K562 (cell line): ENCODE results near the gene KIAA0319L. TPM values are rescaled to one million over a fixed set of nuclear protein-coding genes. Genes with fewer than 3 reads are reported as not detected.

Experiments used
- ATAC-seq: fragments of 200-7000 bp; cut with Tn5 transposase; 3 replicates; pipeline ENCODE4 v1.9.1; 2020; ENCODE audit warnings: moderate library complexity
- BruUV-seq: library from RNA; stranded (reverse); fragments of 400-500 nt; replicated peaks from 2 replicates; lab custom pipeline; 2021; lab: Mats Ljungman, UMichigan
- CTCF ChIA-PET: fragments of 300-600 bp; formaldehyde crosslinking; extraction: SDS; loops from one replicate; lab custom pipeline; 2021; ENCODE audit warnings: low intra/inter-chr PET ratio; lab: Yijun Ruan, JAX
- POLR2A ChIA-PET: fragments of 300-600, 350-650 bp; sonication (Branson Sonifier 250); formaldehyde crosslinking; extraction: SDS; loops from one replicate; lab custom pipeline; 2021; ENCODE audit warnings: antibody characterized with exemption, inconsistent platforms; lab: Yijun Ruan, JAX
- DNase-seq, 4 experiments: peaks; one replicate each; pipeline versions ENCODE4 v3.0.0 to v3.0.0-alpha.2; 2011 to 2018; ENCODE audit warnings: low spot score in 3 of 4, mixed read lengths in 3 of 4; ENCODE audit errors: extremely low read depth in 1 of 4
- FAIRE-seq: peaks from 2 replicates; lab custom pipeline; 2011; peaks lifted over from hg19 to GRCh38; lab: Jason Lieb, UNC
- H2AFZ ChIP-seq: 2 replicates; pipeline ENCODE4 v1.6.0; 2011; ENCODE audit warnings: low read depth, low read length, control low read depth, inconsistent platforms
- H3K27ac ChIP-seq: fragments of 200-600 bp; 3 replicates; pipeline ENCODE4 v1.8.0; 2011; ENCODE audit warnings: low read depth, mild to moderate bottlenecking, control low read depth, inconsistent platforms, low read length, moderate library complexity, mixed read lengths; ENCODE audit errors: extremely low read depth
- H3K27me3 ChIP-seq, 2 experiments: fragments of 300-600 bp in 1 of 2; 2 replicates in 1 of 2; 3 replicates in 1 of 2; pipeline versions ENCODE4 v1.6.0 to v1.8.0; 2011; ENCODE audit warnings: inconsistent platforms in 2 of 2, low read length in 2 of 2, mild to moderate bottlenecking in 1 of 2, mixed read lengths in 1 of 2, moderate library complexity in 1 of 2; ENCODE audit not compliant: control insufficient read depth in 2 of 2, insufficient read depth in 2 of 2
- H3K36me3 ChIP-seq: fragments of 300-600 bp; 3 replicates; pipeline ENCODE4 v1.8.0; 2011; ENCODE audit warnings: mild to moderate bottlenecking, low read length, inconsistent platforms; ENCODE audit not compliant: control insufficient read depth, insufficient read depth
- H3K4me1 ChIP-seq, 2 experiments: fragments of 200-600 bp in 1 of 2; replicated peaks in 1 of 2; 2 replicates in 1 of 2; 3 replicates in 1 of 2; pipeline versions ENCODE4 v1.5.1 to v1.8.0; 2011; ENCODE audit warnings: inconsistent platforms in 2 of 2, low read length in 2 of 2, mild to moderate bottlenecking in 1 of 2, mixed read lengths in 1 of 2, moderate library complexity in 1 of 2; ENCODE audit not compliant: control insufficient read depth in 2 of 2, insufficient read depth in 2 of 2
- H3K4me2 ChIP-seq: 2 replicates; pipeline ENCODE4 v1.6.1; 2011; ENCODE audit warnings: low read length, control low read depth, inconsistent platforms, mixed read lengths; ENCODE audit not compliant: insufficient read depth
- H3K4me3 ChIP-seq: fragments of 200-600 bp; sonication (generic), shearing (Covaris generic); 2 replicates; pipeline ENCODE4 v1.5.1; 2016; ENCODE audit warnings: control low read depth, inconsistent platforms
- H3K79me2 ChIP-seq: fragments of 200-600 bp; 3 replicates; pipeline ENCODE4 v1.8.0; 2011; ENCODE audit warnings: low read length, inconsistent platforms; ENCODE audit not compliant: control insufficient read depth, insufficient read depth
- H3K9ac ChIP-seq, 2 experiments: 2 replicates each; pipeline versions ENCODE4 v1.6.0 to v1.6.1; 2011; ENCODE audit warnings: low read depth in 2 of 2, low read length in 2 of 2, control low read depth in 1 of 2, inconsistent platforms in 1 of 2, mild to moderate bottlenecking in 1 of 2, mixed read lengths in 1 of 2; ENCODE audit not compliant: insufficient read depth in 1 of 2
- H3K9me1 ChIP-seq: one replicate; pipeline ENCODE4 v1.6.0; 2011; ENCODE audit warnings: inconsistent platforms, mild to moderate bottlenecking, low read length, moderate library complexity; ENCODE audit not compliant: control insufficient read depth, insufficient read depth
- H3K9me3 ChIP-seq: replicated peaks from 2 replicates; pipeline ENCODE4 v1.5.1; 2011; ENCODE audit warnings: low read depth, low read length, inconsistent platforms; ENCODE audit not compliant: control insufficient read depth, insufficient read depth
- H4K20me1 ChIP-seq: replicated peaks from 2 replicates; pipeline ENCODE4 v1.6.1; 2011; ENCODE audit warnings: low read length, inconsistent platforms, mixed read lengths; ENCODE audit not compliant: control insufficient read depth, insufficient read depth
- ARHGAP35 ChIP-seq: fragments of 450-650 bp; IDR thresholded peaks from 2 replicates; pipeline ENCODE4 v1.6.1; 2018; ENCODE audit not compliant: partially characterized antibody
- BRD4 ChIP-seq: fragments of 200-600 bp; sonication (generic); IDR thresholded peaks from 2 replicates; pipeline ENCODE4 v1.6.1; 2017; ENCODE audit warnings: inconsistent platforms
- BRF1 ChIP-seq: IDR thresholded peaks from 3 replicates; pipeline ENCODE4 v1.6.1; 2011; ENCODE audit warnings: borderline replicate concordance, mild to moderate bottlenecking; ENCODE audit not compliant: insufficient read length; ENCODE audit errors: extremely low read depth
- CCNT2 ChIP-seq: IDR thresholded peaks from 2 replicates; pipeline ENCODE4 v1.6.1; 2011; ENCODE audit warnings: borderline replicate concordance, low read depth, mild to moderate bottlenecking, moderate library complexity, mixed read lengths, low read length; ENCODE audit not compliant: insufficient read length; ENCODE audit errors: extremely low read depth
- CTBP1 ChIP-seq: fragments of 450-650 bp; IDR thresholded peaks from 2 replicates; pipeline ENCODE4 v1.6.1; 2016; ENCODE audit warnings: borderline replicate concordance
- ELF2 ChIP-seq: fragments of 250-450 bp; sonication (Bioruptor Pico); IDR thresholded peaks from 2 replicates; pipeline ENCODE4 v1.5.0; 2021; ENCODE audit warnings: mild to moderate bottlenecking
- ESRRB ChIP-seq: fragments of 250-450 bp; sonication (Bioruptor Pico); IDR thresholded peaks from 2 replicates; pipeline ENCODE4 v1.5.0; 2020; ENCODE audit warnings: mild to moderate bottlenecking, moderate library complexity, borderline replicate concordance
- GATAD2B ChIP-seq: fragments of 450-650 bp; IDR thresholded peaks from 2 replicates; pipeline ENCODE4 v1.6.1; 2017; ENCODE audit warnings: mild to moderate bottlenecking, borderline replicate concordance
- HNRNPUL1 ChIP-seq: fragments of 200-400 bp; formaldehyde crosslinking; IDR thresholded peaks from 2 replicates; pipeline ENCODE4 v1.6.1; 2017; ENCODE audit warnings: low read length
- NCOA4 ChIP-seq: fragments of 450-650 bp; IDR thresholded peaks from 2 replicates; pipeline ENCODE4 v1.6.1; 2018; ENCODE audit warnings: mild to moderate bottlenecking; ENCODE audit not compliant: partially characterized antibody
- NONO ChIP-seq, 2 experiments: fragments of 200-400 bp in 1 of 2; fragments of 450-650 bp in 1 of 2; formaldehyde crosslinking in 1 of 2; IDR thresholded peaks; 2 replicates each; pipeline ENCODE4 v1.6.1; 2017; ENCODE audit warnings: low read depth in 2 of 2, mild to moderate bottlenecking in 2 of 2, moderate library complexity in 2 of 2, low read length in 1 of 2
- PTRF ChIP-seq: fragments of 450-650 bp; IDR thresholded peaks from 2 replicates; pipeline ENCODE4 v1.6.1; 2016; ENCODE audit warnings: mild to moderate bottlenecking, missing genetic modification characterization, missing compliant biosample characterization
- PYGO2 ChIP-seq: fragments of 450-650 bp; IDR thresholded peaks from 2 replicates; pipeline ENCODE4 v1.6.1; 2016; ENCODE audit warnings: mild to moderate bottlenecking, missing genetic modification characterization, moderate library complexity, missing compliant biosample characterization
- SMAD1 ChIP-seq: fragments of 150-350 bp; IDR thresholded peaks from 2 replicates; pipeline ENCODE4 v1.6.1; 2014; ENCODE audit warnings: low read length, low read depth; ENCODE audit not compliant: partially characterized antibody
- ZNF175 ChIP-seq: fragments of 200-800 bp; sonication (Bioruptor generic); IDR thresholded peaks from 2 replicates; pipeline ENCODE4 v1.6.1; 2016; ENCODE audit warnings: low read depth, mild to moderate bottlenecking, missing genetic modification characterization, missing compliant biosample characterization
- ZNF239 ChIP-seq: fragments of 250-450 bp; sonication (Bioruptor Pico); IDR thresholded peaks from 2 replicates; pipeline ENCODE4 v1.4.0; 2020; ENCODE audit warnings: mild to moderate bottlenecking
- WGBS: fragments of 100-300 bp; shearing (Covaris generic); methylation state at CpG from one replicate; pipeline ENCODE4 v1.1.6; 2016; ENCODE audit warnings: low coverage, mixed read lengths; ENCODE audit not compliant: insufficient coverage; ENCODE audit errors: missing lambda C conversion rate; 5-methylcytosine and 5-hydroxymethylcytosine counted together
- in situ Hi-C: fragments of 300-500 bp; cut with MboI; formaldehyde crosslinking; loops from 4 replicates; pipeline ENCODE4 v1.15.0; 2018; ENCODE audit warnings: inconsistent platforms, mixed read lengths
- intact Hi-C: fragments of 100-400 bp; cut with micrococcal nuclease; formaldehyde crosslinking; loops from 2 replicates; pipeline ENCODE4 v1.14.2; 2022
- polyA plus RNA-seq, 8 experiments: library from polyadenylated mRNA; depleted of rRNA in 4 of 8; stranded (reverse) in 5 of 8; unstranded in 3 of 8; fragments of >200 nt; fragmentation: Nextera tagmentation in 2 of 8; fragmentation: Illumina TruSeq in 1 of 8; extraction: Ambion mirVana in 2 of 8; extraction: Trizol in 1 of 8; gene quantifications; 2 replicates each; pipeline versions ENCODE4 v1.2.1 to v1.2.3, GENCODE V29; 2011 to 2014; ENCODE audit warnings: inconsistent platforms in 1 of 8, missing spikeins in 1 of 8
- total RNA-seq, 7 experiments: library from RNA; depleted of rRNA in 6 of 7; stranded (reverse); fragments of >200 nt in 6 of 7; fragmentation: Illumina TruSeq in 2 of 7; extraction: Trizol in 2 of 7; gene quantifications; 2 replicates each; pipeline versions ENCODE4 v1.2.1 to v1.2.3, GENCODE V29; 2011 to 2021; ENCODE audit warnings: low replicate concordance in 1 of 7
- TF ChIP-seq, protein P1 (sequence below): fragments of 250-450 bp; sonication (Bioruptor Pico); IDR thresholded peaks from 2 replicates; pipeline ENCODE4 v1.8.0; 2022; ENCODE audit warnings: inconsistent platforms
- TF ChIP-seq, protein P2 (sequence below): fragments of 250-450 bp; sonication (Bioruptor Pico); IDR thresholded peaks from 2 replicates; pipeline ENCODE4 v1.8.0; 2021; ENCODE audit warnings: moderate library complexity, mild to moderate bottlenecking, inconsistent platforms
- TF ChIP-seq, protein P3 (sequence below): sonication (generic); formaldehyde crosslinking; IDR thresholded peaks from 2 replicates; pipeline ENCODE4 v1.8.1; 2022; ENCODE audit warnings: missing genetic modification reagents

KIAA0319L gene
- total and polyA plus RNA-seq, 9 of the 15 experiments (the other 6 are each of a cell fraction or from before 2014, with no cell fraction given): 2.4 to 51.7 (median 27.4) TPM

DNA sequence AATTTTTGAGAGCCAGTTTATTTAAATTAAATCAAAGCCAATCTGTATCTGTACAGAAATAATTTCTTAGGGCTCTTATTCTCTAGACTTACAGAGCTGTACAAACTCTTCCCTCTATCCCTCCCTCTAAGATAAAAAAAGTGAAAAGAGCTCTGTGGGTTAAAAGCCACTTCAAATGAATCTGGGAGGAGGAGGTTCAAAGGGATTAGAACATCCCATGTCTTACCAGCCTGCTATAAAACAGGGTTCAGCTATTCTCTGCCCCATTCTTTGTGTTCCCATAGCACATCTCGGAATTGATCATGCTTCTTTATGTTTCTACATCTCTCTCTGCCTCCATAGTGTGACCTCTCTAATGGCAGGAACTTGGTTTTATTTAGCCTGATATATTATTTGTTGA is 19.4 kb downstream of the KIAA0319L start:
- in situ Hi-C loops: no loop called here
- TF ChIP-seq ARHGAP35 (no peak), ELF2 (CRISPR knock-in tag) (no peak), NCOA4 (no peak), ESRRB (no peak), GATAD2B (no peak), SMAD1 (no peak), HNRNPUL1 (no peak), BRD4 (no peak), CCNT2 (no peak), ZNF175 (CRISPR knock-in tag) (no peak), PYGO2 (tag) (no peak), PTRF (tag) (no peak), NONO (IDR thresholded peaks at IDR 0.05; ENCODE audit: low read depth in 2 of 2, low read length in 1 of 2) (no peak), CTBP1 (no peak), BRF1 (no peak), ZNF239 (no peak)
- TF ChIP-seq, protein P1, sequence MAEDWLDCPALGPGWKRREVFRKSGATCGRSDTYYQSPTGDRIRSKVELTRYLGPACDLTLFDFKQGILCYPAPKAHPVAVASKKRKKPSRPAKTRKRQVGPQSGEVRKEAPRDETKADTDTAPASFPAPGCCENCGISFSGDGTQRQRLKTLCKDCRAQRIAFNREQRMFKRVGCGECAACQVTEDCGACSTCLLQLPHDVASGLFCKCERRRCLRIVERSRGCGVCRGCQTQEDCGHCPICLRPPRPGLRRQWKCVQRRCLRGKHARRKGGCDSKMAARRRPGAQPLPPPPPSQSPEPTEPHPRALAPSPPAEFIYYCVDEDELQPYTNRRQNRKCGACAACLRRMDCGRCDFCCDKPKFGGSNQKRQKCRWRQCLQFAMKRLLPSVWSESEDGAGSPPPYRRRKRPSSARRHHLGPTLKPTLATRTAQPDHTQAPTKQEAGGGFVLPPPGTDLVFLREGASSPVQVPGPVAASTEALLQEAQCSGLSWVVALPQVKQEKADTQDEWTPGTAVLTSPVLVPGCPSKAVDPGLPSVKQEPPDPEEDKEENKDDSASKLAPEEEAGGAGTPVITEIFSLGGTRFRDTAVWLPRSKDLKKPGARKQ (CRISPR knock-in tag): no peak
- TF ChIP-seq, protein P2, sequence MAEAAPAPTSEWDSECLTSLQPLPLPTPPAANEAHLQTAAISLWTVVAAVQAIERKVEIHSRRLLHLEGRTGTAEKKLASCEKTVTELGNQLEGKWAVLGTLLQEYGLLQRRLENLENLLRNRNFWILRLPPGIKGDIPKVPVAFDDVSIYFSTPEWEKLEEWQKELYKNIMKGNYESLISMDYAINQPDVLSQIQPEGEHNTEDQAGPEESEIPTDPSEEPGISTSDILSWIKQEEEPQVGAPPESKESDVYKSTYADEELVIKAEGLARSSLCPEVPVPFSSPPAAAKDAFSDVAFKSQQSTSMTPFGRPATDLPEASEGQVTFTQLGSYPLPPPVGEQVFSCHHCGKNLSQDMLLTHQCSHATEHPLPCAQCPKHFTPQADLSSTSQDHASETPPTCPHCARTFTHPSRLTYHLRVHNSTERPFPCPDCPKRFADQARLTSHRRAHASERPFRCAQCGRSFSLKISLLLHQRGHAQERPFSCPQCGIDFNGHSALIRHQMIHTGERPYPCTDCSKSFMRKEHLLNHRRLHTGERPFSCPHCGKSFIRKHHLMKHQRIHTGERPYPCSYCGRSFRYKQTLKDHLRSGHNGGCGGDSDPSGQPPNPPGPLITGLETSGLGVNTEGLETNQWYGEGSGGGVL (CRISPR knock-in tag): no peak
- TF ChIP-seq, protein P3, sequence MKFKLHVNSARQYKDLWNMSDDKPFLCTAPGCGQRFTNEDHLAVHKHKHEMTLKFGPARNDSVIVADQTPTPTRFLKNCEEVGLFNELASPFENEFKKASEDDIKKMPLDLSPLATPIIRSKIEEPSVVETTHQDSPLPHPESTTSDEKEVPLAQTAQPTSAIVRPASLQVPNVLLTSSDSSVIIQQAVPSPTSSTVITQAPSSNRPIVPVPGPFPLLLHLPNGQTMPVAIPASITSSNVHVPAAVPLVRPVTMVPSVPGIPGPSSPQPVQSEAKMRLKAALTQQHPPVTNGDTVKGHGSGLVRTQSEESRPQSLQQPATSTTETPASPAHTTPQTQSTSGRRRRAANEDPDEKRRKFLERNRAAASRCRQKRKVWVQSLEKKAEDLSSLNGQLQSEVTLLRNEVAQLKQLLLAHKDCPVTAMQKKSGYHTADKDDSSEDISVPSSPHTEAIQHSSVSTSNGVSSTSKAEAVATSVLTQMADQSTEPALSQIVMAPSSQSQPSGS: no peak
- ChIA-PET CTCF (no interaction called here), POLR2A (interaction anchor here (0.8 kb wide), 2 partner anchors 16 to 82 kb away, joined by 3 read pairs; no protein-coding TSS in a partner anchor)
- H3K4me1 ChIP-seq: peaks cover 0 to 4% of the 10 kb centered on the region in 2 experiments; a peak in 2 of 5 replicates
- H3K9me3 ChIP-seq: no peaks in the 10 kb centered on the region
- H3K36me3 ChIP-seq: peaks cover 33% of the 10 kb centered on the region
- BruUV-seq: no TSS peak
- intact Hi-C loops: no loop called here
- H2AFZ ChIP-seq: no peak overlapping the region
- H3K27me3 ChIP-seq: no peaks in the 10 kb centered on the region
- H3K27ac ChIP-seq: no peak overlapping the region
- DNase-seq: no peak
- no peak overlapping the region for H3K4me3 ChIP-seq
- WGBS: 62% methylated on average over 1 of the region's 1 CpG
- FAIRE-seq: peak; percentile 61
- H3K4me2 ChIP-seq: no peak overlapping the region
- H4K20me1 ChIP-seq: no peaks in the 10 kb centered on the region
- H3K79me2 ChIP-seq: peaks cover 18% of the 10 kb centered on the region
- ATAC-seq: no peak
- H3K9me1 ChIP-seq: no peaks in the 10 kb centered on the region
- no peak overlapping the region for H3K9ac ChIP-seq
